Measurements from ENCODE around the gene SCUBE3. TPM values are rescaled to one million over a fixed set of nuclear protein-coding genes. Genes with fewer than 3 reads are reported as not detected.

The SCUBE3 gene
- total RNA-seq, 2 donors from 2014 or later = 0.05 TPM; not detected in 1

DNA sequence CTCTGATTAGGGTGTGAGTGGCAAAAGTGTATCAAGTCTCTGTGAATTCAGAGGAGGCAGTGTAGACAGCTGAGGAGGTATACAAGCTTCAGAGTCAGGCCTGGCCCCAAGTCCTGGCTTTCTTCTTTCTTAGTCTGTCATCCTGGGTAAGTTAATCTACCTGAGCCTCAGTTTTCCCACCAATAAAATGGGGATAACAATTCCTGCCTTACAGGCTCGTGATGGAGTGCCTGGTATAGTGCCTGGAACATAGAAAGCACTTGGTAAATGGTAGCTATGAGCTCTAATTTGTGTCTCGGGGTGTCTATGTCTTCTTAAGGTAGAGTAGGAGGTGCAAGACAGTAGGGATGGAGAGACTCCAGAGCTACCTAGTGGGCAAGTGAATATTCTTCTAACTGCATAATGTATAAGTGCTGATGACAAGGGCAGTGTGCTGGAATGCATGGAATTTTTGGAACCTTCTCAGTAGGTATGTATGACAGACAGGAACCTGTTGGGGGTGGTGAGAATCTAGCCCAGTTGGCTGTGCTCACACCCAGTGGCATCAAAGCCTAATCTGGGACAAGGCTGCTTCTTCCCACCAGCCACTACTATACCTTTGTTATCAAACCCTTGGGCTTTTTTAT, 4.0 kb upstream of the SCUBE3 start:
- ATAC-seq (replicated peaks) = no peak
- no peak overlapping the region for H3K27ac Mint-ChIP-seq
- H3K27me3 Mint-ChIP-seq = peaks cover 51% of the 10 kb centered on the region
- H3K4me3 Mint-ChIP-seq = no peak overlapping the region
- no peaks in the 10 kb centered on the region for H3K9me3 Mint-ChIP-seq
- H3K36me3 Mint-ChIP-seq (ENCODE audit: low read depth) = no peaks in the 10 kb centered on the region
- no peaks in the 10 kb centered on the region for H3K4me1 Mint-ChIP-seq

DNA sequence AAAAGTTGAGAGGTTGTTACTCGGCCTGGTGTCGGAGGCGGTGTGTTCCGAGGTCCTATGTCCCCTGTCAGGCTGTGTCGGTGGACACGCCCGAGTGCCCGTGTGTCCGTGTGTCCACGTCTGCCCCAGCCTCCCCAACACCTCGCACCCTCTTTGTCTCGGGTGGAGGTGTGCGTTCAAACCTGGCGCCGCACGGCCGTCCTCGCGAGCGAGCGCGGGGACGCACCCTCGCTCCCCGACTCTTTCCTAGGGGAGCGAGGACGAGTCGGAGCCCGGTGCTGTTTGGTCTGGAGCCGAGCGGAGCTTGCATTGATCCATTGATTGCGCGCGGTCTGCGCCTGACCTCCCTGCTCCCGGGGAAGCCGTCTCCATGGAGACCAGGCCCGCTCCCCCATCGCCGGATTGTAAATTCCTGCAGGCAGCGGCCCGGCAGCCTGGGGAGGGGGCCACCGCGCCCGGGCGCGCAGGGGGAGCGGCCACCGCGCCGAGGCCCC, 411 bp upstream of the SCUBE3 start:
- no peaks in the 10 kb centered on the region for H3K4me1 Mint-ChIP-seq
- no peak overlapping the region for H3K27ac Mint-ChIP-seq
- H3K9me3 Mint-ChIP-seq = no peaks in the 10 kb centered on the region
- H3K36me3 Mint-ChIP-seq (ENCODE audit: low read depth) = no peaks in the 10 kb centered on the region
- H3K27me3 Mint-ChIP-seq = peaks cover 56% of the 10 kb centered on the region
- ATAC-seq (replicated peaks) = no peak
- peak overlapping the region; percentile 67 for H3K4me3 Mint-ChIP-seq

DNA sequence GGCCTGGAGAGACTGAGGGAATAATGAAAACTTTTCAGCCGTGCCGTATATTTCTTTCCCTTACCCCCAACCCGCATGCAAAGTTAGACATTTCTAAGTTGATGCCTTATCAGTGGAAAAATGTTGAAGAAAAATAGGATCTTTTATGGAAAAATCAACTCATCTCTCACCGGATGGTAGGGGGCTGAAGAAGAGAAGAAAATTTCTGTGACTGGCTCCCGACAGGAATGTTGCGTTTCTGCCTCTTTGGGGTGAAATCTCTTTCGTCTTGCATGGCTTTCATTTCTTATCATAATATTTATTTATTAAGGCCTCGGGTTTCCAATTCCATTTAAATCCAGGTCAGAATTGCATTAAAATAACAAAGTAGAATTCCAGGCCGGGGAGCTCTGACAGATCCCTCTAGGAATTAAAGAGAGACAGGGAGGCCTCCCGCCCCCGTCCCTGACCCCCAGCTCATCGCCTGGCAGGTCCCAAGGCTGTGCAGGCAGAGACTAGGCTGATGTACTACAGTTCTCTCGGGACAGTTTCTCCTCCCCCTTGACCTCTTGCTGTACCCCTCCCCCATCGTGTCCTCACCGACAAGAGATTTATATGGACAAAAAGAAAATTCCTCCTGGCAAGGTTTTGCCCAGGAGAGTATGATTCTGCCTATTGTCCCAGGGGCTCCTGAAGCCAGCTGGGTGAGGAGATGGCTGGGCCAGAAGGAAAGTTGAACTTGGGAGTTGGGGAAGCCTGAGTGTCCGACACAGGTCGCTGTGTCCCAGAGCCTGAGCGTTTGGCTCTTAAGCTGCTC, 1.3 kb downstream of the SCUBE3 start:
- peak overlapping the region; percentile 15 for H3K4me3 Mint-ChIP-seq
- no peak for ATAC-seq (replicated peaks)
- H3K27ac Mint-ChIP-seq = no peak overlapping the region
- H3K4me1 Mint-ChIP-seq = no peaks in the 10 kb centered on the region
- H3K27me3 Mint-ChIP-seq = peaks cover 51% of the 10 kb centered on the region
- no peaks in the 10 kb centered on the region for H3K36me3 Mint-ChIP-seq (ENCODE audit: low read depth)
- no peaks in the 10 kb centered on the region for H3K9me3 Mint-ChIP-seq

DNA sequence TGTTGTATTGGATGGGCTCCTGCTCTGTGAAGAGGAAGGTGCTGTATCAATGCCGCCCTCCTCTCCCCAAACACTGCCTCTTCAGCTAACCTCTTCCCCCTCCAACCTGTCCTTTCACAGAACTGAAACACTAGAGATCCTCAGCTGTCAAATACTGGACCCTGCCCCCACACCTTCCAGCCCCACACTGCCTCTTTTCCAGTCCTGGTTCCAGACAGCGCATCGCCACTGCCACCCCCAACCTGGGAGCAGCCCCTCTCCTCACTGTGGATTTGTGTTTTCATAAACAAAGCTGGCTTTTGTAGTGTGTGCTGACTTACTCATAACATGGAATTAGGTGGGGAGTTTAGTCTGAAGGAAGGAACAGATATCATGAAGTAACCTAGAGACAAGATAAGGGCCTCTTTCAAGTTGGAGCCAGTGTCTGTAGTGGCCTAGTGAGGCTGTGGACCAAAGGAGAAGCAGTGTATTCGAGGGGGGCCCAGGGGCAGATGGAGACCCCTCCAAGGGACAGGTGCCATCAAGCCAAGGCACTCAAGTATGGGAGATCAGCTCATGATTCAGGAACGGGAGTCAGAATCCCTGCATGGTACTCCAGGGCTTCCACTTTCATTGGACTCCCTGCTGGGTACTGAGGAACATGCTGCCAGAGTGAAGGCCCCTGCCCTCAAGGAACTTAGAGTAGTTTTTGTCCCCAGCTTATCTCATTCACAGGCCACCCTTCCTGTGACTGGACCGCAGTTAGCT, 2.1 kb downstream of the SCUBE3 start:
- H3K27ac Mint-ChIP-seq = no peak overlapping the region
- no peak for ATAC-seq (replicated peaks)
- H3K27me3 Mint-ChIP-seq = peaks cover 55% of the 10 kb centered on the region
- H3K9me3 Mint-ChIP-seq = no peaks in the 10 kb centered on the region
- no peaks in the 10 kb centered on the region for H3K4me1 Mint-ChIP-seq
- no peaks in the 10 kb centered on the region for H3K36me3 Mint-ChIP-seq (ENCODE audit: low read depth)
- no peak overlapping the region for H3K4me3 Mint-ChIP-seq

DNA sequence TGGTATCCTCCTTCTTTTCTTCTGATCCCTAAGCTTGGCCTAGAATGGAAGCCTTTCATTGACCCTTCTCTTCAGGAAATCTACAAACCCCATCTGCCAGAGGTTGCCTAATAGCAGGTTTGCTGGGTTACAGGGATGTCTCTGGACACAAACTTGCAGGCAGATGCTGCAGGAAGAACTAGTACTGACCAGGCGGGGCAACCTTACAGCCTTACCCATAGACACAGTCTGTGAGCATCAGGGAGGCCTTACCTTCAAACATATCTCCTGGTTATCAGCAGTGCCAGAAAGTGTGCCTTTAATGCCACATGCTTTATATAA, 2.6 kb downstream of the SCUBE3 start:
- peaks cover 59% of the 10 kb centered on the region for H3K27me3 Mint-ChIP-seq
- H3K4me3 Mint-ChIP-seq = no peak overlapping the region
- ATAC-seq (replicated peaks) = no peak
- no peaks in the 10 kb centered on the region for H3K4me1 Mint-ChIP-seq
- H3K27ac Mint-ChIP-seq = no peak overlapping the region
- no peaks in the 10 kb centered on the region for H3K36me3 Mint-ChIP-seq (ENCODE audit: low read depth)
- H3K9me3 Mint-ChIP-seq = no peaks in the 10 kb centered on the region

DNA sequence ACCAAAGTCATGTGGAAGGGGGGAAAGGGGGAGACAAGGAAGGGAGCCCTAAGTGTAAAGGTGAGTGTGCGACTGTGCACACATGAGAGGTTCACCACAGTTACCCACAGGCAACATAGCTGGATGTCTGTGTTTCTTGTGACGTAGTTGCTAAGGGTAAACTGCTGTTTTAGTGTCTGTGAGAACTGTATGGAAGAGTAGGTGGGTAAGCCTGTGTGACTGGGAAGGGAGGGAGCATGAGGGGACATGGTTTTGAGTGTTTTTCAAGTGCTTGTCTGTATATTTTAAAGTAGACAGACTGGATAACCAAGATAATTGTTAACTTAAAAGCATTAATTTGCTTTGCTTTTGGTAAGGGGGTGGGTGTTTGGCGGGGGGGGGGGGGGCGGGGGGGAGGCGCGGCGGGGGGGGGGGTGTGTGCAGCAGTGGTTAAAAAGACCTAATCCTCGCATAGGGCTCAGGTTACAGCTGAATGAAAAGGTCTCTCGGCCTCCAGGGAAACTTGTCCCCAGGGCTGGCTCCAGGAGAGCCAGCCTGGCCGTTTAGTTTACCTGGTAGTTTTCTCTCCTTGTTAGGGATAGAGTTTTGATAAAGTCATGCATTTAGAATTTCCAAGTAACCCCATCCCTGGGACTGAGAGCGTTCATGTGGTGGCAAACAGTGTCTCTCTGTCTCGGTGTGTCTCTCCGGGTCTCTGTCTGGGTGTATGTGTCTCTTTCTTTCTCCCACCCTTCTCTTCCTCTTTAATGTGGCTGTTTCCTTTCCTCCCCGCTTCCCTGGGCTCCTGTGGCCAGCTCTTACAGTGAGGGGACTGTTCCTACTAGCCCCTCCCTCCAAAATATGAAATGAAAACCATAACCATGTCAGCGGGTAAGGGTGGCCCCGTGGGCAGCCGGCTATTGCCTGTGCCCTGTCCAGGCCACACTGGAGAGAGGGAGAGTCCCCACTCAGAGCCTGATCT, 3.4 kb downstream of the SCUBE3 start:
- H3K27me3 Mint-ChIP-seq = peaks cover 59% of the 10 kb centered on the region
- no peaks in the 10 kb centered on the region for H3K4me1 Mint-ChIP-seq
- H3K4me3 Mint-ChIP-seq = no peak overlapping the region
- ATAC-seq (replicated peaks) = no peak
- H3K9me3 Mint-ChIP-seq = no peaks in the 10 kb centered on the region
- H3K27ac Mint-ChIP-seq = no peak overlapping the region
- H3K36me3 Mint-ChIP-seq (ENCODE audit: low read depth) = no peaks in the 10 kb centered on the region

DNA sequence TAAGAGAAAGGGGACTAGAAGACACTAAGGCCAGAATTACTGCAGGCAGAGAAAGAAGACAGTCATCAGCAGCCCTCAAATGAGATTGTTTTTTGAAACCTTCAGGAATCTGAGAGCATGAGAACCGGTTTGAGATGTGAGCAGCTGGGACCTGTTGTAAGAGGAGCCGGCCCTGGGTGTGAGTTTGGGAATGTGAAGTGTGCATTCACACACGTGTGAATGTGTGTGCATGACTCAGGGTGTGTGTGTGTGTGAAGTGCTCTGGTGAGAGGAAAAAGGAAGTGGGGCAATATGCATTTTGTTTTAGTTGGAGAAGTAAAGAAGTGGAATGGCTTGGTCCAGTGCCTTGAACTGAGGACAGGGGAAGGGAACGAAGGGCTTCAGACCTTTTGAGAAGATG, 4.3 kb downstream of the SCUBE3 start:
- no peaks in the 10 kb centered on the region for H3K9me3 Mint-ChIP-seq
- peaks cover 50% of the 10 kb centered on the region for H3K27me3 Mint-ChIP-seq
- H3K27ac Mint-ChIP-seq = no peak overlapping the region
- H3K4me3 Mint-ChIP-seq = no peak overlapping the region
- H3K4me1 Mint-ChIP-seq = no peaks in the 10 kb centered on the region
- no peaks in the 10 kb centered on the region for H3K36me3 Mint-ChIP-seq (ENCODE audit: low read depth)
- no peak for ATAC-seq (replicated peaks)

DNA sequence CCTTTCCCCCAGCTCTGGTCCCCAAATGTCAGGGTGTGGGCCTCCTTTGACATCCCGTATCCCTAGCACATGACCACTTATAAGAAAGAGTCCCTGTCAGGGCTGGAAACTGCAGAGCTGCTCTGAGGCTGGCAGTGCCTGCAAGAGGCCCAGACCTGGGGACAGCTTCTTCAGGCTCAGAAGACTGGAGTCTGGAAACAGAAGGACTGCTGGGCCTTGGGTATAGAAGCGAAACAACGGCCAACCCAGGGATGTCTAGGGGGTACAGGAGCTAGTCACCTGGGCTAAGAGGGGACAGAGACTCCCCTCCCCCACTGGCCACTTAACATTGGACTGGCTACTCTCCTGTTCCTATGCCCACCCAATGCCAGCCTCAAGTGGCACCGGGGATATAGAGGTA, 4.7 kb downstream of the SCUBE3 start:
- peaks cover 47% of the 10 kb centered on the region for H3K27me3 Mint-ChIP-seq
- no peak overlapping the region for H3K4me3 Mint-ChIP-seq
- no peaks in the 10 kb centered on the region for H3K9me3 Mint-ChIP-seq
- H3K27ac Mint-ChIP-seq = no peak overlapping the region
- no peaks in the 10 kb centered on the region for H3K4me1 Mint-ChIP-seq
- ATAC-seq (replicated peaks) = no peak
- no peaks in the 10 kb centered on the region for H3K36me3 Mint-ChIP-seq (ENCODE audit: low read depth)

DNA sequence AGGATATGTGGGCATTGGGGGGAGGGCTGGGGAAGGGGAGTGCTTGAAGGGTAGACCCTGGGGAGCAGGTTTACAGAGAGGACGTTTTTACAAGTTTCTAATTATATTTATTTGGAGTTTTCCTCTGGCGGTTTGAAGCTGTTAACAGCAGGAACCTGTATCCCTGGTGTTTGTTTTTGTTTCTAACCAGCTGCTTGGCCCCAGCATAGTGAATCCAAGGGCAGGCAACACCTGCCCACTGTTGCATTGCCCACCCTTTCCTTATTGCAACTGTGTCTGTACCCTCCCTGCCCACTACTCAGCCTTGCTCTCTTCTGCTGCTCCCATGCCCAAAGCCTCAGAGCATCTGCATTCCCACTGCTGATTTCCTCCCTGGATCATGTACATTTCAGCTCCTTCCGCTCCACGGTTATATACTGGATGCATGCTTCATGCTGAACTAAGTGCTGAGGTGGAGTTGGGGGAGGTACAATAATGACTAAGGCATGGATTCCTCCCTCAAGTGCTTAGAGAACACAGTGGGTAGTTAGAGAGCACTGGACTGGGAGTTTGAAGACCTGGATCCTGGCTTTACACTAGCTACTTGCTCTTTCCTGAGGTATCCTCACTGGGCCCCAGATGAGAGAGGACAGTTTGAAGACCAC, 6.0 kb downstream of the SCUBE3 start:
- Mint-ChIP-seq H3K36me3 (ENCODE audit: low read depth) (no peaks in the 10 kb centered on the region), H3K27ac (no peak overlapping the region), H3K4me1 (no peaks in the 10 kb centered on the region), H3K4me3 (no peak overlapping the region), H3K9me3 (no peaks in the 10 kb centered on the region), H3K27me3 (peaks cover 52% of the 10 kb centered on the region)
- ATAC-seq (replicated peaks) = no peak

DNA sequence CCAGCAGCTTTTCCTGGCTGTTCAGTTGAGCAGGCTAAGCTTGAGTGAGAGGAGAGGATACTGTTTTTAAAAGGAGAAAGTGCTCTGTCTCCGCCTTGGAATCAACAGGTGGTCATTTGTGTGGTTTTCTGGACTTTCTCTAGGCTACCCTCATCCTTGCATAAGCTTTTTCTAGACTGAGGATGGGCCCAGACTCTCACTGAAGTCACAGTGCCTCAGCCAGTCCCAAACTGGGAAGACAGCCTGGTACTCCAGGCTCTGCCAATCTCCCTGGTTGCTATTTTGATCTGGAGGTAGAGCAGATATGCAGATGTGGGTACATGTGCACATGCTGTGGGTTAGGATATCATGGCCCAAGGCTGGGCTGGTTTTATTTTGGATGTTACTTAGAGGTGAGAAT, 7.0 kb downstream of the SCUBE3 start:
- H3K4me3 Mint-ChIP-seq = no peak overlapping the region
- H3K9me3 Mint-ChIP-seq = no peaks in the 10 kb centered on the region
- H3K36me3 Mint-ChIP-seq (ENCODE audit: low read depth) = no peaks in the 10 kb centered on the region
- H3K27ac Mint-ChIP-seq = no peak overlapping the region
- H3K27me3 Mint-ChIP-seq = peaks cover 45% of the 10 kb centered on the region
- ATAC-seq (replicated peaks) = no peak
- no peaks in the 10 kb centered on the region for H3K4me1 Mint-ChIP-seq

DNA sequence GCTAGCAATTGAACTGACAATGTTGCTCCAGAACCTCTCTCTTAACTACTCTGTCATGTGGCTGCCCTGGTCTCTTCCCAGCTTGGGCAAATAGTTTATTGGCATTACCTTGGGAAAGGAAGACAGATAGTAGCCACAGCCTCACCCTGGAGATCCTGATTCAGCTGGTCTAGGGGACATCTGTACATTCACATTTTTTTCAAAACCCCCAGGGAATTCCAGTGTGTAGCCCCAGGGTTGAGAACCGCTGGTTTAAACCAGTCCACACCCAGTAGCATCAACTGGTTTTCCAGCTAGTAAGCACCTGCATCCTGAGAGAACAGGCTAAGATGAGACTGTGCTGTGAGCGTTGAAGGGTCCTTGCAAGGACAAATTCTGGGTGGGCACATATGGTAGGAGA, 9.6 kb downstream of the SCUBE3 start:
- Mint-ChIP-seq H3K9me3 (no peaks in the 10 kb centered on the region), H3K27ac (no peak overlapping the region), H3K4me3 (no peak overlapping the region), H3K27me3 (peaks cover 21% of the 10 kb centered on the region), H3K4me1 (no peaks in the 10 kb centered on the region), H3K36me3 (ENCODE audit: low read depth) (no peaks in the 10 kb centered on the region)
- ATAC-seq (replicated peaks) = no peak

DNA sequence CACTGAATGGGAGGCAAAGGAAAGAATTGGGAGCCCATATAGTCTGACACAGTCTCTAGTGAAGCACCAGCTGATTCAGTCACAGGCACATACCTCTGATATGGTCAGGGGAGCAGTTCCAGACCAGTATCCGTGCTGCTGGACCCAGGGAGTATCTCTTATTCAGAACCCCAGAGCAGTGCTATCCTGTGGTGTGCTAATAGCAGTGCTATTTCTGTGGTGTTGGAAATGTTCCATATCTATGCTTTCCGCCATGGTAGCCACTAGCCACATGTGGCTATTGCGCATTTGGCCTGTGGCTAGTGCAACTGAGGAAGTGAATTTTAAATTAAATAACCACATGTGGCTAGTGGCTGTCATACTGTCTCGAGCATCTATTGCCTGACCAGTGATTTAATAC, 11.0 kb downstream of the SCUBE3 start:
- no peaks in the 10 kb centered on the region for H3K9me3 Mint-ChIP-seq
- ATAC-seq (replicated peaks) = no peak
- H3K4me1 Mint-ChIP-seq = no peaks in the 10 kb centered on the region
- H3K27ac Mint-ChIP-seq = no peak overlapping the region
- H3K36me3 Mint-ChIP-seq (ENCODE audit: low read depth) = no peaks in the 10 kb centered on the region
- H3K27me3 Mint-ChIP-seq = peaks cover 21% of the 10 kb centered on the region
- H3K4me3 Mint-ChIP-seq = no peak overlapping the region

DNA sequence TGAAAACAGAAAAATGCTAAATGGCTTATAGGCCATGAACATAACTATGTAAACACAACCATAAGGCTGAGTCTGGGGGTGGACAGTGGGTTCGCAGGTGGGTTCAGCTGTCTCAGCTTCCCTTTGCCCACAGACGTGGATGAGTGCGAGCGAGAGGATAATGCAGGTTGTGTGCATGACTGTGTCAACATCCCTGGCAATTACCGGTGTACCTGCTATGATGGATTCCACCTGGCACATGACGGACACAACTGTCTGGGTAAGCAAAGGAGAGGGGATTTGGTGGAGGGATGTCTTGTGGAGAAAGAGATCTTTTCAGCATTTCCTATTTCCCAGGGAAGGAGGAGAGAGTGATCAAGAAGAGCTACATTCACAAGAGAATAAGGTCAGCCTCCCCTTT, 14.7 kb downstream of the SCUBE3 start:
- Mint-ChIP-seq H3K4me1 (no peaks in the 10 kb centered on the region), H3K4me3 (no peak overlapping the region), H3K36me3 (ENCODE audit: low read depth) (no peaks in the 10 kb centered on the region), H3K27ac (no peak overlapping the region), H3K9me3 (no peaks in the 10 kb centered on the region), H3K27me3 (peaks cover 6% of the 10 kb centered on the region)
- ATAC-seq (replicated peaks) = no peak

DNA sequence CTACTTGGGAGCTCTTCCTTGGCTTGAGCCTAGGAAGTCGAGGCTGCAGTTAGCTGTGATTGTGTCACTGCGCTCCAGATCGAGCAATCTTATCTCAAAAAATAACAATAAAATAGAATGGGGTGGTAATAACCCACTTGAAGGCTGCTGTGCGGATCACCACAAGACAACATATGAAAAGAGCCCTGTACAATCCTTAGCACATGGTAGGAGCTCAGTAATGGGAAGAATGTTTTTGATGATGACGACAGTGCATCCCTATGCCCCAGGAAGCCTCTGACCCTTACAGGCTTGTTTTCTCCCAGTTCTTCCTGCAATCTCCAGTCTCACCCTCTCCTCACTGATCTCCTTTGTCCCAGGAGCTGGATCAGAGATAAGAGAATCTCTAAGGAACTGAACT, 15.5 kb downstream of the SCUBE3 start:
- no peaks in the 10 kb centered on the region for H3K4me1 Mint-ChIP-seq
- H3K27ac Mint-ChIP-seq = no peak overlapping the region
- ATAC-seq (replicated peaks) = no peak
- H3K4me3 Mint-ChIP-seq = no peak overlapping the region
- no peaks in the 10 kb centered on the region for H3K36me3 Mint-ChIP-seq (ENCODE audit: low read depth)
- no peaks in the 10 kb centered on the region for H3K27me3 Mint-ChIP-seq
- H3K9me3 Mint-ChIP-seq = no peaks in the 10 kb centered on the region

Measured in activated T-helper 17 cell treated with anti-CD3 and anti-CD28 coated beads, Interleukin-2, amount 50 U/mL, for 72 hours (primary cell).